Activated CD4-positive, alpha-beta T cell treated with anti-CD3 and anti-CD28 coated beads, Interleukin-2, amount 10 ng/mL, durations not matched to agents 24 days and 14 days (primary cell): ENCODE results near the gene DPEP2. TPM values are rescaled to one million over a fixed set of nuclear protein-coding genes. Genes with fewer than 3 reads are reported as not detected.

Source experiments
- DNase-seq: peaks from one replicate; pipeline ENCODE4 v3.0.0; 2022
- H3K27ac Mint-ChIP-seq: one replicate; pipeline ENCODE4 v1.8.0; 2022; ENCODE audit warnings: mild to moderate bottlenecking, mixed read lengths
- H3K27me3 Mint-ChIP-seq: one replicate; pipeline ENCODE4 v1.8.0; 2022; ENCODE audit warnings: mixed read lengths
- H3K36me3 Mint-ChIP-seq: one replicate; pipeline ENCODE4 v1.8.0; 2022; ENCODE audit warnings: low read depth, mild to moderate bottlenecking, mixed read lengths
- H3K4me1 Mint-ChIP-seq: one replicate; pipeline ENCODE4 v1.8.0; 2021; ENCODE audit warnings: mixed read lengths
- H3K4me3 Mint-ChIP-seq: one replicate; pipeline ENCODE4 v1.8.0; 2022; ENCODE audit warnings: mild to moderate bottlenecking, moderate library complexity, mixed read lengths
- H3K9me3 Mint-ChIP-seq: one replicate; pipeline ENCODE4 v1.8.0; 2021; ENCODE audit warnings: mixed read lengths
- intact Hi-C: fragments of 100-400 bp; cut with micrococcal nuclease; formaldehyde crosslinking; loops from one replicate; pipeline ENCODE4 v1.15.1; 2023
- total RNA-seq: library from RNA; stranded (reverse); gene quantifications from 2 replicates; pipeline ENCODE4 v1.2.3, GENCODE V29; 2022

Gene DPEP2
- total RNA-seq, 1 donor from 2014 or later, result 1.7 TPM

DNA sequence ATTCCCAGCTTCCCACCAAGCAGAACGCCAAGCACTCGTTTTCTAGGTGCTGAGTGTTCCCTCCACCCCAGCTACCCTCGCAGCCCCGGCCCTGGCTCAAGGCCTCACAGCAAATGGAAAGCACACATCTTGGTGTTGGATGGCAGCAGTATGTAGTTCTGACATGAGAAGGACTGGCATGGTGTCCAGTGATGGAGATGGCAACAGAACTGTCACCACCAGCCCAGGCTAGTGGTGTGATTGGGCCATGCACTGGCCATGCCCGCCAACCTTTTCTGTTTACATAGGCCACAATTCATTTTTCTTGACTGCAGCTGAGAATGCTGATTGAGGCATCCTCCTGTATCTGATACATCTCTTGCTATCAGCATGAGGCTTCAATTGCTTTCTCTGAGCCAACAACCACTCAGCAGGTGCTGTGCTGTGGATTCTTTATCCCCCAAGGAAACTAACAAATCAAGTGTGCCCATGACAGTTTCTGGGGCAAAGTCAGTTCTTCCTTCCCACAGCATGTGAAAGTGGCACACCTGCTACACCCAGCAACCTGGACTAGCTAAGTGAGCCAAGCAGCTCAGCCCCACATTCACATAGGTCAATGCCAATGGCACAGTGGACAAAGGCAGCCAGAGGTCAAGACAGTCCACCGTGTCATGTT is 34.7 kb downstream of the DPEP2 start:
- H3K9me3 Mint-ChIP-seq, result no peaks in the 10 kb centered on the region
- H3K27me3 Mint-ChIP-seq, result no peaks in the 10 kb centered on the region
- no peak for DNase-seq
- intact Hi-C loops, result no loop called here
- no peak overlapping the region for H3K4me3 Mint-ChIP-seq
- H3K27ac Mint-ChIP-seq, result no peak overlapping the region
- H3K36me3 Mint-ChIP-seq, result peaks cover 19% of the 10 kb centered on the region
- H3K4me1 Mint-ChIP-seq, result peaks cover 21% of the 10 kb centered on the region

DNA sequence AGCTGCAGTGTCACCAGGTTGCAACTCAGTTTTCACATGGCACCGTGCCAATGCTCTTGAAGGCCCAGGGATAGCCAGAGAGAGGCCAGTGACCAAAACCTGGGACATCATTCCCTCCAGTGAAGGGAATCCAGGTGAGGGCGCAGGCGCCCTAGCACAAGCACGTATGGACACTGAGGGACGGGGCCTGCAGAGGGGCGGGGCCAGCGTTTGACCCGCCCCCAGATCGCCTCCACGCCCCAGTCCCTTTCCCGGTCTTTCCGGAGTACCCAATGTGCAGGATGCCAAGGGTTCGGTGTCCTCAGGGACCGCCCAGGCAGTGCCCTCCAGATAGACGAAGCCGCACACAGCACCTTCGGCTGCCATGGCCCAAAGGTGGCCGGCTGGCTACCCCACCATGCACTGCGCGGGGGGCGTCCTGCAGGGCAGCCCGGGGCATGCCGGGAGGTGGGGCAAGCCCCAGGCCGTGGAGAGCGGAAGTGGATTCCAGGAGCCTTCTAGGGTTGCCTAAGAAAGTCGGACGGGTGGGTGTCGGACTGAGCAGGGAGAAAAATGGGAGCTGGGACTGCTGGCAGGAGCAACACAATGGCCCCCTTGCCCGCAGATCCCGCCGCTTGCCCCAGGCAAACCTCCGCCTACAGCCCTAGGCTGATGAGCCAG is 35.5 kb downstream of the DPEP2 start:
- intact Hi-C loops, result no loop called here
- Mint-ChIP-seq H3K9me3 (no peaks in the 10 kb centered on the region), H3K27me3 (no peaks in the 10 kb centered on the region), H3K4me3 (no peak overlapping the region), H3K27ac (no peak overlapping the region), H3K4me1 (peaks cover 18% of the 10 kb centered on the region), H3K36me3 (peaks cover 19% of the 10 kb centered on the region)
- DNase-seq, result no peak

DNA sequence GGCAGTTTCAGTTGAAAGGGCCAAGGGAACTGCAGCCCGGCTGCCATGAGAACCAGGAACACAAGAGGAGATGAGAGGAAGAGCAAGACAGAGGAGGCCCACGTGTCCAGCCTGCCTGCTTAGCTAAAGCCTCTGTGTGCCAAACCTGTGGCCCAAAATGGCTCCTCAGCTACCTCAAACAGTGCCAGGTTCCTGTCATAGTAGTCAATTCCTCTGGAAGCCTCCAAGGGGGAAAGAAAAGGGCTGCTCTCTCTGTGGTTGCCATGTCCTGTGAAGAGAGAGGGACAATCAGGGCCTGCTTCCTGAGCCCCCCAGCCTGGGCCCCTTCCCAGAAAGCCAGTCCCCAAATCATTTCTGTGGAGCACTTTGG is 36.0 kb downstream of the DPEP2 start:
- no peaks in the 10 kb centered on the region for H3K27me3 Mint-ChIP-seq
- H3K4me1 Mint-ChIP-seq, result peaks cover 19% of the 10 kb centered on the region
- H3K36me3 Mint-ChIP-seq, result peaks cover 21% of the 10 kb centered on the region
- no peak overlapping the region for H3K4me3 Mint-ChIP-seq
- H3K27ac Mint-ChIP-seq, result no peak overlapping the region
- intact Hi-C loops, result no loop called here
- H3K9me3 Mint-ChIP-seq, result no peaks in the 10 kb centered on the region
- no peak for DNase-seq

DNA sequence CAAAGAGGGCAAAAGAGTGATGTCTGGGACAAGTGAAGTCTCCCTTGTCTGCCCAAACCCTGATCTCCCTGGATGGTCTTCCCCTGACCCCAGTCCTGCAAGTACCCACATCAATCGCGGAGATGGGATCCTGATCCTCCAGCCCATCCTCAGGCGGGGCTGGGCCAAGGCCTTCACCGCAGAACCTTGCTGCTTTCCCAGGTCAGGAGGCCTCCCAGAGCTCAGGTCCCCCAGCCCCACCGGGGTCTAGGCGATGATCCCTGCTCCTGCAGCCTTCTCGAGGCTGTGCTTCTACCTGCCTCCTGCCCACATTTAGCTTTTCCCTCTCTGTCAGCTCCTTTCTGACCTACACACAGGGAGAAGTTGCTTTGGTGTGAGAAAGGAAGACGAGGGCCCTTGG is 37.1 kb downstream of the DPEP2 start:
- intact Hi-C loops, result no loop called here
- Mint-ChIP-seq H3K36me3 (peaks cover 23% of the 10 kb centered on the region), H3K4me3 (no peak overlapping the region), H3K27me3 (no peaks in the 10 kb centered on the region), H3K27ac (no peak overlapping the region), H3K4me1 (peaks cover 15% of the 10 kb centered on the region), H3K9me3 (no peaks in the 10 kb centered on the region)
- no peak for DNase-seq

DNA sequence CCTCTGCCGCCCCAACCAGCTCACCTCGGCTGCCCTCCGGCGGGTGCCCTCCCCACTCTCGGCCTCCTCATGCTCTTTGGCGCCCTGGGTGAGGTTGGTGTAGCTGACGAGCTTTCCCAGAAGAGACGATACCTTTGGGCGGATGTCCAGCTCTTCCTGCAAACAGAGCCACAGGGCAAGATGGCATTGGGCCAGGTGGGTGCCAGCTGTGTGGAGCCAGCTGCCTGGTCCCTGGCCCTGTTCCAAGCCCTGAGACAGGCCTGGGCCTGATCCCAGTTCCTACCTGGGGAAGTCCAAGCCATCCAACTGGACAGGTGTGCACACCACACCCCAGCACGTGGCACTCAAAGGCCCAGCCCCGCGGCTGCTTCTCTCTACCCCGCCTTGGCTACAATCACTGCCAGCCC is 37.7 kb downstream of the DPEP2 start:
- H3K9me3 Mint-ChIP-seq, result no peaks in the 10 kb centered on the region
- H3K36me3 Mint-ChIP-seq, result peaks cover 23% of the 10 kb centered on the region
- DNase-seq, result no peak
- no peak overlapping the region for H3K27ac Mint-ChIP-seq
- intact Hi-C loops, result no loop called here
- peaks cover 9% of the 10 kb centered on the region for H3K4me1 Mint-ChIP-seq
- H3K27me3 Mint-ChIP-seq, result no peaks in the 10 kb centered on the region
- H3K4me3 Mint-ChIP-seq, result no peak overlapping the region

DNA sequence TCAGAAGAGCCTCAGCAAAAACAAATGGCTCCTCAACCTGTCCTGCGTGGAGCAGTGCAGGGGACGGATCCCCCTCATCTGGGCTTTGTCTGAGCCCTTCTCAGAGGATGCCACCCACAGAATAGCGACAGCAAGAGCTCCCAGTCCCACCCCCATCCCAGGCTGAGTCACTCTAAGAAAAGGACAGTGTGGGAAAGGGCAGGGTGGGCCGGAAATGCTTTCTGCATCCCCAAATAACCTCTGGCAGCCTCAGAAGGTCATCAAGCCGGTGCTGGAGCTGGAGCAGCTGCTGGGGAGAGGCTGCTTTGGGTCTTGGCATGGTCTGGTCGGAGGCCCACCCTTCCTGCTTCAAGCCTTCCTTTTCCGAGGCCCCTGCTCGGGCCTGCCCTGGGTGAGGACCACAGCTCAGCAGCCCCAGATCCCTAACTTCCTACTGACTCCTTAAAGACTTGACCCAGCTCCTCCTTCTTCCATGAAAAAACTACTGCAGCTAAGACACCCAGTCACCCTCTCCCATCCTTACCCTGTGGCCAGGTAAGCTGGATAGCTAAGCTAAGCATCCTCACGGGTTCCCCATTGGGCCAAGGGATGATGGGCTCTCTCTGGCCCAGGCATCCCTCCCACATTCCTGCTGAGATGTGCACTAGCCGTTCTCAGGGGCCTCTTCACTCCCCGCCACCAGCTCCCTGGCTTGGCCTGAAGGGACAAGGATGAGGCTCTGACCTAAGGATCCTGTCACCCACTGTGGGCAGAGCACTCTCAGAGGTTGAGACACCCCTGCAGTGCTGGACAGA is 39.6 kb downstream of the DPEP2 start:
- no peaks in the 10 kb centered on the region for H3K9me3 Mint-ChIP-seq
- H3K4me1 Mint-ChIP-seq, result peaks cover 5% of the 10 kb centered on the region
- H3K27me3 Mint-ChIP-seq, result no peaks in the 10 kb centered on the region
- no peak for DNase-seq
- intact Hi-C loops, result no loop called here
- no peak overlapping the region for H3K27ac Mint-ChIP-seq
- H3K36me3 Mint-ChIP-seq, result peaks cover 25% of the 10 kb centered on the region
- H3K4me3 Mint-ChIP-seq, result no peak overlapping the region

DNA sequence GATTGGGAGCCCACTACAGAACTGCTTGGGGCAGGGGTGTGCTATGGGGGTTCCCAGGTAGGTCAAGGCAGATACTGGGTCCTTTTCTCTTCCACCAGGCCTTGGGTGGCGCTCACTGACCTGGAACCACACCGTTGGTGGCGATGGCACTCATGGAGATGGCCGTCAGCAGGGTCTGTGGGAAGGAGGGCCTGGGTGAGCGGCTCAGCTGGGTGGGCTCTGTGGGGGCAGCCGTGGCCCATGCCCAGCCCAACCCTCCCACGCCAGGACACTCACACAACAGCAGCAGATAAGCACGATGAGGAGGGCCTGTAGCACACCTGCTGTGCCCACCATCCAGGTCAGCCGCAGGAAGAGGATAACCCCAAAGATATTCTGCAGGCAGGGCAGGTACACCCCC is 41.7 kb downstream of the DPEP2 start:
- intact Hi-C loops, result no loop called here
- Mint-ChIP-seq H3K36me3 (peaks cover 27% of the 10 kb centered on the region), H3K4me3 (no peak overlapping the region), H3K4me1 (peaks cover 3% of the 10 kb centered on the region), H3K27me3 (no peaks in the 10 kb centered on the region), H3K27ac (no peak overlapping the region), H3K9me3 (no peaks in the 10 kb centered on the region)
- DNase-seq, result no peak

DNA sequence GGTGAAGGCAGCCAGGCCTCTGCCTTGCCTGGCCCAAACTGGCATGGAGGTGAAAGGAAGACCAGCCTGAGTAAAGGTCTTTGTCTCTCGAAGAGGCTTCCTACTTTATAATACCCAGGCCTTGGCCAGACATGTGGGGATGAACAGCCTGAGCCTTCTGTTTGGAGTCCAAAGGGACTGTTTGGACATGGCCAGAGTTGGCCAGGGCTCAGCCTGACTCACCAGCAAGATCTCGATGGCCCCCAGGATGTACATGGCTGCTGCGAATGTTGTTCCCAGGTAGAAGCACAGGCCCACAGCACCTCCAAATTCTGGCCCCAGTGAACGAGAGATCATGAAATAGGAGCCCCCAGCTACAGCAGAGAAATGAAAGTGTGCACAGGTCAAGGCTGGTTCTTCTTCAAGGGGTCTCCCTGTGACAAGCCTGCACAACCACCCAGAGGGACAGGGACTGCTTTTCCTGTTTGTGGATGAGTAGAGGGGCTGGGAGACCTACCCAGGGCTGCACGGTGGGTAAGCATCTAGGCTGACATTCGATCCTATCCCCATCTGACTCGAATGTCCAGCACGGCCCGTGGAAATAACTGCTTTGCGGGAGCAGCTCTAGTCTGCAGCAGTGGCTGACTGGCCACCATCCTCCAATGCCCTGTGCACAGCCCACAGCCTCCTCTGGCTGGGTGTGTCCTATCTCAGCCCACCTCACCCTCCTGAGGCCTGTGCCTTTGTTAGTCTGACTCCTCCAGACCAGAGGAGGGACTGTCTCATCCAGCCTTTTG is 44.7 kb downstream of the DPEP2 start:
- H3K4me3 Mint-ChIP-seq, result no peak overlapping the region
- peaks cover 4% of the 10 kb centered on the region for H3K4me1 Mint-ChIP-seq
- H3K27ac Mint-ChIP-seq, result no peak overlapping the region
- H3K36me3 Mint-ChIP-seq, result peaks cover 20% of the 10 kb centered on the region
- intact Hi-C loops, result no loop called here
- no peak for DNase-seq
- H3K9me3 Mint-ChIP-seq, result no peaks in the 10 kb centered on the region
- no peaks in the 10 kb centered on the region for H3K27me3 Mint-ChIP-seq

DNA sequence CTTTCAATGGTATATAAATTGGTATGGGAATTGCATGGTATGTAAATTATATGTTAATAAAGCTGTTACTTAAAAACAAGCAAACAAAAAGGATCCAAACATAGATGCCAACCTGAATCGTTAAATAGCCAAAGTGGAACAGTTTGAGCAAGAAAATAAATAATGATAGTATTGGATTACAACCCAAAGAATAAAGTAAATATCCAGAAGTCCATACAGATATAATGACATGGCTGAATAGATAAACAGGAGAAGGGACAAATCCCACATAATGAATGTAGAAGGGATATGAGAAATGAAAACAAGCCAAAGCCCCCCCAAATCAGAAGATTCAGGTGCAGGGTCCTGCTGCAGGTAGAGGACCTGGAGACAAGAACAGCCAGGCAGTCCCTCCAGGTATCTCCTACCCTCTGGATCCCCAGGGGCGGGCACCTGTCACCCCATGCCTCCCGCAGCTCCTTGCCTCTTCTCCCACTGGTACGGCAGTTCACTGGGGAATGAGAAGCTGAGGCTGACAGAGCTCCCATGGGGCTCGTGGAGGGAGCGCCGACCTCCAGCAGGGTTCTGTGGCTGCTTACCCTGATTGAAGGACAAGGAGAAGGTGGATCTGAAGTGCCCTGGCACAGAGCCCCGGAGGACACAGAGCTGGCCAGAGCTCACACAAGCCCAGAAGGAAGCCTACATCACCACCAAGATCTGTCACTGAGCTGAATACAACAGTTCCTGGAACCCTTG is 45.5 kb downstream of the DPEP2 start:
- Mint-ChIP-seq H3K27ac (no peak overlapping the region), H3K4me1 (peaks cover 4% of the 10 kb centered on the region), H3K9me3 (no peaks in the 10 kb centered on the region), H3K36me3 (peaks cover 20% of the 10 kb centered on the region), H3K4me3 (no peak overlapping the region), H3K27me3 (no peaks in the 10 kb centered on the region)
- DNase-seq, result no peak
- intact Hi-C loops, result no loop called here

DNA sequence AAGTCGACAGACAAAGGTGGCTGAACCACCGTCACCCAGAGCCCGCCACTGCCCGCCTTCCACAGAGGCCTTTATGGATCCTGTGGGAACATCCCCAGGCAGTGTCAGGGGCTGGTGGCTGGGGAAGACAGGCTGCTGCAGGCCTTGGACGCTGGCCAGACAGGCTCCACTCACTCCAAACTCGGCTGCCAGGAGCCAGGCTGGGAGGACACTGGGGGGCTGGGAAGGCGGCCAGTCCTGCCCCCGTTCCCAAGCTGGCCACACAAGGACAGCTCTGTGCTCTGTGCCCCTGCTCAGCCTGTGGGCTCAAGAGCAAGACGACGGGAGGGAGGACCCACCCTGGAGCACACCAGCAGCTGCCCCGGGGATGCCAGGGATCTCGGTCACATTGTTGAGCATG is 47.8 kb downstream of the DPEP2 start:
- Mint-ChIP-seq H3K27me3 (no peaks in the 10 kb centered on the region), H3K27ac (no peak overlapping the region), H3K4me3 (no peak overlapping the region), H3K36me3 (peaks cover 15% of the 10 kb centered on the region), H3K4me1 (peaks cover 1% of the 10 kb centered on the region), H3K9me3 (no peaks in the 10 kb centered on the region)
- no peak for DNase-seq
- intact Hi-C loops, result no loop called here

DNA sequence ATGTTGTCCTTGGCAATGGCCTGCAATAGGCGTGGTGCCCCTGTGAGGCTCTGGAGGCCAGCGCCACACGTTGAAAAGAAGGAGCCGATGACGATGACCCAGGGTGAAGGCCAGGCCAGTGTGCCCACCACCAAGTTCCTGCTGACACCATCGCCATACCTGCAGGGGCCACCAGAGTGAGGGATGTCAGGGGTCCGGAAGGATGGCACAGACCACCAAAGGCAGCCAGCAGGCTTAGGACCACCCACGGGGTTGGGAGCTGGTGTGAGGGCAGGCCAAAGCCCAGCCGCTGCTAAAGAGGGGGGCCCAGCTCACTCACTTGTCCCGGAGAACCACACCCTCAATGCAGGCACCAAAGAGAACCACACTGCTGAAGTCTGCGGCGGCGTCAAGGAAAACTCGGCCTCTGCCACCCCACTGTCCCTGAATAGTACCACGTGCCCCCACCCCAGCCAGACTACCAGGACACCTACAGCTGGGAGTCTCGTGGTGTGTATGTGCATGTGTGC is 48.9 kb downstream of the DPEP2 start:
- Mint-ChIP-seq H3K36me3 (peaks cover 20% of the 10 kb centered on the region), H3K4me3 (no peak overlapping the region), H3K27me3 (no peaks in the 10 kb centered on the region), H3K4me1 (peaks cover 1% of the 10 kb centered on the region), H3K27ac (no peak overlapping the region), H3K9me3 (no peaks in the 10 kb centered on the region)
- intact Hi-C loops, result no loop called here
- DNase-seq, result no peak

DNA sequence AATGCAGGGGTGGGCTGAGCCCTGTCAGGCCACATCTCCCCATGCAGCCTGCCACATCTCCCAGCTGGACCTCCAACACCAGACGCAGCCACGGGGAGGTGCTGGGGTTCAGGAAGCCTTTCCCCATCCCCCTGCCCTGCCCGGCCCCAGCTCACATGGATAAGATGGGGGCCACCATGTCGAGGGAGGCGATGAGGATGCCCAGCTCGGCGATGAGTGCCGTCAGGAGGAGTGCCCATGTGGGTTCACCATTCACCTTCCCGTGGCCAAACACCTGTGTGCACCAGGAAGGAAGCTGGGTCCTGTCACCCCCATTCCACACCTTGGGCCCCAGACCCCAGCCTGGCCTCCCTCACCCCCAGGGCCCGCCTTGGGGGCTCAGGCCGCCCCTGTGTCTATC is 49.6 kb downstream of the DPEP2 start:
- H3K27ac Mint-ChIP-seq, result no peak overlapping the region
- H3K4me1 Mint-ChIP-seq, result peaks cover 1% of the 10 kb centered on the region
- no peaks in the 10 kb centered on the region for H3K9me3 Mint-ChIP-seq
- no peak for DNase-seq
- intact Hi-C loops, result no loop called here
- H3K36me3 Mint-ChIP-seq, result peaks cover 18% of the 10 kb centered on the region
- no peak overlapping the region for H3K4me3 Mint-ChIP-seq
- no peaks in the 10 kb centered on the region for H3K27me3 Mint-ChIP-seq

DNA sequence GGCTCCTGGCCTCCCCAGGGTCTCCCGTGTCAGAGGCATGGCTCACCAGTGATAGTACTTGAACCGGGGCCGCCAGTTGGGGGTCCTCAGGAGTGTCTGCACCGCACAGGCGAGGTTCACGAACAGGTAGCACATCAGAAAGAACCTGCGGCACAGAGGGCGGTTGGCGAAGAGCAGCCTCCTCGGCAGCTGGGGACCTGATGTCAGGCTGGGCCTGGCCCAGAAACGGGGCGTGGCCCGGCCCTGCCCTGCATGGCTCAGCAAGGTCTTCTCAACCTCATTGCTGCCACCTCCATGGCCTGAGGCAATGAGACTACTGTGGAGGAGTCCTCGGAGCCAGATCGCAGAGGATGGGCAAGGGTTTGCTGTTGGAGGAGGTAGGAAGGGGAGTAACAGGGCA is 51.3 kb downstream of the DPEP2 start:
- Mint-ChIP-seq H3K4me3 (no peak overlapping the region), H3K27me3 (no peaks in the 10 kb centered on the region), H3K36me3 (peaks cover 18% of the 10 kb centered on the region), H3K9me3 (no peaks in the 10 kb centered on the region), H3K27ac (no peak overlapping the region), H3K4me1 (peaks cover 1% of the 10 kb centered on the region)
- intact Hi-C loops, result no loop called here
- DNase-seq, result no peak
